Vagina (tissue), 2 donors: Measurements from ENCODE around the gene LRRC8E. TPM values are rescaled to one million over a fixed set of nuclear protein-coding genes. Genes with fewer than 3 reads are reported as not detected.

ENCODE experiments used
- DNase-seq, 2 donors: peaks; one replicate each; pipeline ENCODE4 v3.0.0-alpha.2; 2017; ENCODE audit errors: extremely low spot score in 2 of 2
- H3K27ac ChIP-seq: fragments of 200-600 bp; sonication (generic); one replicate; pipeline ENCODE4 v1.5.1; 2019
- H3K27me3 ChIP-seq: fragments of 200-600 bp; sonication (generic); one replicate; pipeline ENCODE4 v1.5.1; 2019
- H3K36me3 ChIP-seq, 2 donors: fragments of 200-600 bp; sonication (generic); one replicate each; pipeline ENCODE4 v1.5.1; 2017 to 2019
- H3K4me1 ChIP-seq: fragments of 200-600 bp; sonication (generic); one replicate; pipeline ENCODE4 v1.5.1; 2019
- H3K4me3 ChIP-seq, 2 donors: fragments of 200-600 bp; sonication (generic); 1 replicate in 1 of 2; 2 replicates in 1 of 2; pipeline ENCODE4 v1.5.1; 2016 to 2019
- H3K9me3 ChIP-seq: fragments of 200-600 bp; sonication (generic); one replicate; pipeline ENCODE4 v1.5.1; 2019
- POLR2A ChIP-seq, 2 donors: fragments of 450-650 bp; IDR thresholded peaks; one replicate each; pipeline ENCODE4 v1.6.1; 2017; ENCODE audit warnings: antibody characterized with exemption in 2 of 2, mild to moderate bottlenecking in 2 of 2, moderate library complexity in 2 of 2
- POLR2AphosphoS5 ChIP-seq, 2 donors: sonication (generic); formaldehyde crosslinking; IDR thresholded peaks; one replicate each; pipeline ENCODE4 v1.9.0; 2017; ENCODE audit warnings: antibody characterized with exemption in 2 of 2, mild to moderate bottlenecking in 2 of 2, low read depth in 1 of 2; ENCODE audit not compliant: insufficient read depth in 1 of 2
- intact Hi-C: fragments of 100-400 bp; cut with DNase I; formaldehyde crosslinking; loops from one replicate; pipeline ENCODE4 v1.15.1; 2023
- total RNA-seq: library from RNA; depleted of rRNA; stranded (reverse); fragments of >200 nt; gene quantifications from one replicate; pipeline ENCODE4 v1.2.3, GENCODE V29; 2016
- TF ChIP-seq, protein P1 (sequence below), 3 experiments: fragments of 450-650 bp in 2 of 3; fragments of 200-600 bp in 1 of 3; sonication (generic) in 1 of 3; IDR thresholded peaks; one replicate each; pipeline ENCODE4 v1.5.1; 2017 to 2019; ENCODE audit warnings: antibody characterized with exemption in 3 of 3, mild to moderate bottlenecking in 2 of 3, moderate library complexity in 2 of 3

Gene LRRC8E
- total RNA-seq: 6.6 TPM

DNA sequence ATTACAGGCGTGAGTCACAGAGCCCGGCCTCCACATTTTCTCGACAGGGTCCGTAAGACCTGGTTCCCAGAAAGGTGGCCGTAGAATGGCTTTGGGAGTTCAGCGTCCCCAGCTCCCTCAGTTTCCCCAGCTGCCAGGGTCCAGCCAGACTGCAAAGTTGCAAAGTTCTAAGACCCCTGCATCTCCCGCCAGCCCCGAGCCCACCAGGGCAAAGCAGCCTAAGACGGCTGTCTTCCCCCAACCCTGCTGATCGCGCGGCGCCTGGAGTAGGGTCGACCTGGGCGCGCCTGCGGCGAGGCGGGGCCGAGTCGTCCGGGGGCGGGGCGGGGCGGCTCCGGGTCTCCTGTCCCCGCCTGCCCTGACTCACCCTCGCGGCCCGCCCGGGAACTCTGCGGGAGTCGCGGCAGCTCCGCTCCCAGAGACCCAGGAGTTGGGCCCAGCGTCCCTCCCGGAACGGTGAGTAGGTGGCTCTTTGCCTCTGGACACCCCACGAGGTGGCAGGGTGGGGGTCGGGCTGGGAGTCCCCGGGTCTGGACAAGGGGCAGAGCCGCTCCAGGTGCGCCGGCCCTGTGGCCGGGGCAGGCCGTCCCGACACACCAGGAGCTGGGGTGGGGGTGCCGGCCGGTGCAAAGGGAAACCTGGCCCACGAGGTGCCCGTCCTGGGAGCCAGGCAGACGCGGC lies at the start of gene LRRC8E:
Gene LRRC8E, plus strand, starts transcription at position 366 of the 681 bp plus-strand sequence. CDS start 7,094 bp downstream, outside the sequence.
- DNase-seq: no peak
- no peaks in the 10 kb centered on the region for H3K9me3 ChIP-seq
- peak within 1 kb of the TSS; percentile 52 for H3K27ac ChIP-seq
- TF ChIP-seq POLR2A (IDR thresholded peaks at IDR 0.05): peak in 1 of 2 donors; percentile 11
- TF ChIP-seq, protein P1, sequence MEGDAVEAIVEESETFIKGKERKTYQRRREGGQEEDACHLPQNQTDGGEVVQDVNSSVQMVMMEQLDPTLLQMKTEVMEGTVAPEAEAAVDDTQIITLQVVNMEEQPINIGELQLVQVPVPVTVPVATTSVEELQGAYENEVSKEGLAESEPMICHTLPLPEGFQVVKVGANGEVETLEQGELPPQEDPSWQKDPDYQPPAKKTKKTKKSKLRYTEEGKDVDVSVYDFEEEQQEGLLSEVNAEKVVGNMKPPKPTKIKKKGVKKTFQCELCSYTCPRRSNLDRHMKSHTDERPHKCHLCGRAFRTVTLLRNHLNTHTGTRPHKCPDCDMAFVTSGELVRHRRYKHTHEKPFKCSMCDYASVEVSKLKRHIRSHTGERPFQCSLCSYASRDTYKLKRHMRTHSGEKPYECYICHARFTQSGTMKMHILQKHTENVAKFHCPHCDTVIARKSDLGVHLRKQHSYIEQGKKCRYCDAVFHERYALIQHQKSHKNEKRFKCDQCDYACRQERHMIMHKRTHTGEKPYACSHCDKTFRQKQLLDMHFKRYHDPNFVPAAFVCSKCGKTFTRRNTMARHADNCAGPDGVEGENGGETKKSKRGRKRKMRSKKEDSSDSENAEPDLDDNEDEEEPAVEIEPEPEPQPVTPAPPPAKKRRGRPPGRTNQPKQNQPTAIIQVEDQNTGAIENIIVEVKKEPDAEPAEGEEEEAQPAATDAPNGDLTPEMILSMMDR (IDR thresholded peaks at IDR 0.05): no peak
- peak in 1 of 2 donors; percentile 57 for TF ChIP-seq POLR2AphosphoS5 (IDR thresholded peaks at IDR 0.05; ENCODE audit: insufficient read depth in 1 of 2, low read depth in 1 of 2)
- no peaks in the 10 kb centered on the region for H3K27me3 ChIP-seq
- H3K36me3 ChIP-seq: no peaks in the 10 kb centered on the region
- intact Hi-C loops: no loop called here
- peak within 1 kb of the TSS; percentile 30 to 50 for H3K4me3 ChIP-seq
- peaks cover 15% of the 10 kb centered on the region for H3K4me1 ChIP-seq

DNA sequence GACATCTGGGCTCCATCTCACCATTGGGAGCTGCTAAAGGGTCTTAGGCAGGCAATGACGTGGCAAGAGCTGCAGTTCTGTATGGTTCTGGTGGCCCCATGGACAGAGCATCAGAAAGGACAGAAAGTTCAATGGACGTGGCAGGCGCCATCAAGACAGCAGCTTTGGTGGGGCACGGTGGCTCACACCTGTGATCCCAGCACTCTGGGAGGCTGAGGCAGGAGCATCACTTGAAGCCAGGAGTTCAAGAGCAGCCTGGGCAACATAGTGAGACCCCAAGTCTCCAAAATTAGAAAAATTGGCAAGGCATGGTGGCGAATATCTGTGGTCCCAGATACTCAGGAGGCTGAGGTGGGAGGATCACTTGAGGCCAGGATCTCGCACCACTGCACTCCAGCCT lies 48.8 kb upstream of the LRRC8E start:
- Histone ChIP-seq H3K36me3 (no peaks in the 10 kb centered on the region), H3K27ac (no peak overlapping the region), H3K27me3 (no peaks in the 10 kb centered on the region), H3K4me3 (no peak overlapping the region), H3K4me1 (no peaks in the 10 kb centered on the region), H3K9me3 (no peaks in the 10 kb centered on the region)
- no peak for TF ChIP-seq POLR2AphosphoS5 (IDR thresholded peaks at IDR 0.05; ENCODE audit: insufficient read depth in 1 of 2, low read depth in 1 of 2)
- no peak for TF ChIP-seq POLR2A (IDR thresholded peaks at IDR 0.05)
- TF ChIP-seq, protein P1 (IDR thresholded peaks at IDR 0.05): no peak
- intact Hi-C loops: no loop called here
- DNase-seq: no peak

- Histone ChIP-seq H3K9me3 (no peaks in the 10 kb centered on the region), H3K36me3 (no peaks in the 10 kb centered on the region), H3K4me3 (no peak overlapping the region), H3K27me3 (no peaks in the 10 kb centered on the region), H3K4me1 (no peaks in the 10 kb centered on the region), H3K27ac (no peak overlapping the region)
- DNase-seq: no peak
- TF ChIP-seq POLR2A (IDR thresholded peaks at IDR 0.05): no peak
- TF ChIP-seq, protein P1 (IDR thresholded peaks at IDR 0.05): no peak
- TF ChIP-seq POLR2AphosphoS5 (IDR thresholded peaks at IDR 0.05; ENCODE audit: insufficient read depth in 1 of 2, low read depth in 1 of 2): no peak
- intact Hi-C loops: no loop called here
Measured at GRCh38 chr19:7840629-7841028, 47.7 kb upstream of the LRRC8E start.

DNA sequence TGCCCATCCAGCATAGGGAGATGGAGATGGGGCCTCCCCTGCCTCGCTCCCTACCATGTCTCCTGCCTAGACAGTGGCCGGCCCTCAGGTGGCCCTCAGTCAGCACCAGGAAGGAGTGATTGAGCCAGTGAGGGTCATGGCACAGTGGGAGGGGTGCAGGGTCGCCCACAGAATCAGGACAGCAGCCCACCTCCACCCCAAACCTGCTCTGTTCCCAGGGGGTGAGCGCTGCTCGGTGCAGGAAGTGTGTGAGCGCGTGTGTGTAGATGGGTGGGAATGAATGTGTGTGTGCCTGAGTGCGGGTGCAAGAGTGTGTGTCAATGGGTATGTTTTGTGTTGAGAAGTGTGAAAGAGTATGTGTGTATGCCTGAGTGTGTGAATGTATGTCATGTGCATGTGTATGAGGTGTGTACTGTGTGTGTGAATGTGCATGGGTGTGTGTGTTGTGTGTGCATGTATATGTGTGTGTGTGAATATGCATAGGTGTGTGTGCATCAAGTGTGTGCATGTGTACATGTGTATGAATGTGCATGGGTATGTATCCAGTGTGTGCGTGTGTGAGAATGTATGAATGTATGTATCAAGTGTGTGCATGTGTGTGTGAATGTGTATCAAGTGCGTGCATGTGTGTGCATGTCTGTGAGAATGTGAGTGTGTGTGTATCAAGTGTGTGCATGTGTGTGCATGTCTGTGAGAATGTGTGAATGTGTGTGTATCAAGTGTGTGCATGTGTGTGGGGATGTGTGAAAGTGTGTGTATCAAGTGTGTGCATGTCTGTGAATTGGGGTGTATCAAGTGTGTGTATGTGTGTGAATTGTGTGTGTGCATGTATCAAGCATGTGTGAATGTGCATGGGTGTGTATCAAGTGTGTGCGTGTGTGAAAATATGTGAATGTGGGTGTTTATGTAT lies 46.3 kb upstream of the LRRC8E start:
- H3K36me3 ChIP-seq: no peaks in the 10 kb centered on the region
- H3K27me3 ChIP-seq: no peaks in the 10 kb centered on the region
- DNase-seq: no peak
- H3K4me3 ChIP-seq: no peak overlapping the region
- H3K27ac ChIP-seq: no peak overlapping the region
- intact Hi-C loops: no loop called here
- H3K9me3 ChIP-seq: no peaks in the 10 kb centered on the region
- H3K4me1 ChIP-seq: no peaks in the 10 kb centered on the region
- no peak for TF ChIP-seq POLR2A (IDR thresholded peaks at IDR 0.05)
- no peak for TF ChIP-seq POLR2AphosphoS5 (IDR thresholded peaks at IDR 0.05; ENCODE audit: insufficient read depth in 1 of 2, low read depth in 1 of 2)
- TF ChIP-seq, protein P1 (IDR thresholded peaks at IDR 0.05): no peak
